Measurements from ENCODE around the gene RPL37A.

Gene RPL37A

DNA sequence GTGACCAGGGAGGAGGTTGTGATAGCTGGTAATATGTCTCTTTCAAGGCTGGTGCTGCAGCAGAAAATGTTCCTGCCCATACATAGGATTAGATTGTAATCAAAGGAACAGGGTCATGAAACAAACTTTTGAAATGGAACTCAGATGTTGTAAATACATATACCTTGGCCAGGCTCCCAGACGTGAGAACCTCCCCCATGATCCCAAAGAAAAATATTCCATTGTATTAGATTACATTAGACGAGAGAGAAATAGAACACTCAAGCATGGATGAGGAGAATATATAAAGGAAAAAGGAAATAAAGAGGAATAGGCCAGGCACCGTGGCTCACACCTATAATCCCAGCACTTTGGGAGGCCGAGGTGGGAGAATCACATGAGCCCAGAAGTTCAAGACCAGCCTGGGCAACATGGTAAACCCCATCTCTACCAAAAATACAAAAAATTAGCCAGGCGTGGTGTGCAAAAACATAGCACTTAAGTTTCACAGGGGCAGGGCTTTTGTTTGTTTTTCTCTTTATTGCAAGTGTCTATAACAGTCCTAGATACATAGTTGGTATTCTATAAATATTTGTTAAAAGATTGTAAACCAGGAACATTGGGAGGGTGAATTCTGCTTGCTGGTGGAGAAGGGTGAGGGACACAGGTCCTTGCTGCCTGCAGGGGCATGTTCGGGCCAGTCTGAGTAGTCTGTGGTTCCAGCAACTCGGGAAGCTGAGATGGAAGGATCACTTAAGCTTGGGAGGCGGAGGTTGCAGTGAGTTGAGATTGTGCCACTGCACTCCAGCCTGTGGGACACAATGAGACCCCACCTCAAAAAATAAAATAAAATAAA lies 52.8 kb downstream of the RPL37A start:
- no peak for DNase-seq

DNA sequence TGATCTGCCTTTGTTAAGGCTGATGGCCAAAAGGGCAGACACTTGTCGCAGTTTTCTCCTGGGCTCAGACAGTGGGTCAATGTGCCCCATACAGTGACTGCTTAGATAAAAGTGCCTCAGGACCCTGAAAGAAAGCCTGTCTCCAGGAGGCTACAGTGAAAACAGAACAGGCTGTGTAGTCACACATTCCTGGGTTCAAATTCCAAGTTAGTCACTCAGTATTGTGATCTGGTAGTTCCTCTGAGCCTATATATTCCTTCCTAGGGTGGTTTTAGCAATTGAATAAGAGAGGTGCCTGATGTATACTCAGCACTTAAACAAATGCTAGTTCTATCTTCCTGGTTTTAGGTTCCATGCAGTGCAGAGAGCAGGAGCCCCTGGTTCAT lies 54.4 kb downstream of the RPL37A start:
- DNase-seq: no peak

Measured in kidney glomerular epithelial cell (primary cell).